Endodermal cell (in vitro differentiated cells): ENCODE measurements around the gene SLFN11. TPM values are rescaled to one million over a fixed set of nuclear protein-coding genes. Genes with fewer than 3 reads are reported as not detected.

Experiments
- DNase-seq: peaks from one replicate; pipeline ENCODE4 v3.0.0-alpha.2; 2017
- H3K27ac ChIP-seq: 2 replicates; pipeline ENCODE4 v1.5.1; 2013; ENCODE audit warnings: mild to moderate bottlenecking, low read depth, low read length, moderate library complexity
- H3K27me3 ChIP-seq: 2 replicates; pipeline ENCODE4 v1.6.1; 2013; ENCODE audit warnings: mild to moderate bottlenecking, low read length, moderate library complexity; ENCODE audit not compliant: insufficient read depth, control insufficient read depth, poor library complexity, severe bottlenecking
- H3K36me3 ChIP-seq: 2 replicates; pipeline ENCODE4 v1.7.0; 2013; ENCODE audit warnings: mild to moderate bottlenecking, low read length, moderate library complexity; ENCODE audit not compliant: control insufficient read depth, insufficient read depth
- H3K4me1 ChIP-seq: one replicate; pipeline ENCODE4 v1.7.0; 2013; ENCODE audit warnings: low read length; ENCODE audit not compliant: control insufficient read depth, insufficient read depth
- H3K4me3 ChIP-seq: 2 replicates; pipeline ENCODE4 v1.5.1; 2013; ENCODE audit warnings: mild to moderate bottlenecking, low read length, moderate library complexity
- H3K9ac ChIP-seq: 2 replicates; pipeline ENCODE4 v1.6.1; 2013; ENCODE audit warnings: mild to moderate bottlenecking, low read length, moderate library complexity; ENCODE audit not compliant: poor library complexity, severe bottlenecking; ENCODE audit errors: extremely low read depth
- H3K9me3 ChIP-seq: 2 replicates; pipeline ENCODE4 v1.6.1; 2013; ENCODE audit warnings: mild to moderate bottlenecking, low read length, moderate library complexity; ENCODE audit not compliant: control insufficient read depth
- H3K27ac Mint-ChIP-seq: 2 replicates; pipeline ENCODE4 v1.8.0; 2020; ENCODE audit warnings: mixed read lengths
- H3K27me3 Mint-ChIP-seq: 2 replicates; pipeline ENCODE4 v1.8.0; 2021; ENCODE audit warnings: mild to moderate bottlenecking, mixed read lengths; ENCODE audit not compliant: insufficient read depth
- H3K36me3 Mint-ChIP-seq: 2 replicates; pipeline ENCODE4 v1.8.0; 2020; ENCODE audit warnings: low read depth, mixed read lengths
- H3K4me1 Mint-ChIP-seq: 2 replicates; pipeline ENCODE4 v1.8.0; 2020; ENCODE audit warnings: mixed read lengths
- H3K4me3 Mint-ChIP-seq: 2 replicates; pipeline ENCODE4 v1.8.0; 2020; ENCODE audit warnings: mild to moderate bottlenecking, moderate library complexity, mixed read lengths
- H3K9me3 Mint-ChIP-seq: 2 replicates; pipeline ENCODE4 v1.8.0; 2020; ENCODE audit warnings: mild to moderate bottlenecking, mixed read lengths
- CTCF ChIP-seq: fragments of 200-600 bp; sonication (generic); conservative IDR thresholded peaks from 2 replicates; pipeline ENCODE4 v1.5.0; 2021; ENCODE audit warnings: antibody characterized with exemption, mild to moderate bottlenecking
- WGBS, 2 experiments: methylation state at CpG; one replicate each; pipeline versions ENCODE4 v1.1.5 to v1.1.7; 2013; ENCODE audit warnings: missing lambda C conversion rate in 2 of 2, mixed read lengths in 1 of 2; ENCODE audit not compliant: insufficient coverage in 1 of 2, insufficient read length in 1 of 2; 5-methylcytosine and 5-hydroxymethylcytosine counted together
- total RNA-seq, 2 donors: library from RNA; stranded (reverse); fragmentation: NEBNext Ultra II Directional in 1 of 2; extraction: Animal tissue kit (Norgen Biotek cat#: 25700) in 1 of 2; gene quantifications; 2 replicates in 1 of 2; 3 replicates in 1 of 2; pipeline ENCODE4 v1.2.1, GENCODE V29; 2021

The SLFN11 gene
- total RNA-seq, 2 donors from 2014 or later: 0.31 to 0.71 TPM

- Histone ChIP-seq H3K4me3 (no peak overlapping the region), H3K36me3 (no peaks in the 10 kb centered on the region), H3K9me3 (no peaks in the 10 kb centered on the region), H3K4me1 (no peaks in the 10 kb centered on the region), H3K27me3 (no peaks in the 10 kb centered on the region), H3K9ac (no peak overlapping the region), H3K27ac (no peak overlapping the region)
- DNase-seq: no peak
- no peak overlapping the region for H3K27ac Mint-ChIP-seq
- H3K4me1 Mint-ChIP-seq: no peaks in the 10 kb centered on the region
- peaks cover 14% of the 10 kb centered on the region for H3K9me3 Mint-ChIP-seq
- TF ChIP-seq CTCF: no peak
- H3K4me3 Mint-ChIP-seq: no peak overlapping the region
- no peaks in the 10 kb centered on the region for H3K27me3 Mint-ChIP-seq
- WGBS, 2 experiments: 86 to 100% methylated on average over 1 of the region's 1 CpG
- peaks cover 6% of the 10 kb centered on the region for H3K36me3 Mint-ChIP-seq
These were observed 40.8 kb upstream of the SLFN11 start for GRCh38 chr17:35414247-35414646.

GRCh38 chr17:35407531-35407930, 34.1 kb upstream of the SLFN11 start:
- H3K9me3 ChIP-seq: no peaks in the 10 kb centered on the region
- Mint-ChIP-seq H3K36me3 (no peaks in the 10 kb centered on the region), H3K27me3 (peaks cover 5% of the 10 kb centered on the region), H3K4me1 (no peaks in the 10 kb centered on the region), H3K27ac (no peak overlapping the region), H3K9me3 (peaks cover 2% of the 10 kb centered on the region), H3K4me3 (no peak overlapping the region)
- no peak overlapping the region for H3K4me3 ChIP-seq
- H3K4me1 ChIP-seq: no peaks in the 10 kb centered on the region
- TF ChIP-seq CTCF: no peak
- H3K36me3 ChIP-seq: no peaks in the 10 kb centered on the region
- H3K27me3 ChIP-seq: peaks cover 4% of the 10 kb centered on the region
- 93 to 94% methylated on average over 15 to 22 of the region's 26 CpGs for WGBS, 2 experiments
- H3K9ac ChIP-seq: no peak overlapping the region
- no peak overlapping the region for H3K27ac ChIP-seq
- DNase-seq: no peak

GRCh38 chr17:35406568-35406967, 33.1 kb upstream of the SLFN11 start:
- H3K27me3 ChIP-seq: peaks cover 13% of the 10 kb centered on the region
- H3K9ac ChIP-seq: no peak overlapping the region
- Mint-ChIP-seq H3K27me3 (peaks cover 13% of the 10 kb centered on the region), H3K36me3 (no peaks in the 10 kb centered on the region), H3K9me3 (peaks cover 2% of the 10 kb centered on the region), H3K4me3 (no peak overlapping the region), H3K27ac (no peak overlapping the region), H3K4me1 (no peaks in the 10 kb centered on the region)
- WGBS, 2 experiments: 100% methylated on average over 1 of the region's 1 CpG; no CpG with 5 or more reads in 1 of the 2 experiments
- TF ChIP-seq CTCF: no peak
- H3K36me3 ChIP-seq: no peaks in the 10 kb centered on the region
- no peak for DNase-seq
- no peak overlapping the region for H3K27ac ChIP-seq
- H3K9me3 ChIP-seq: no peaks in the 10 kb centered on the region
- H3K4me3 ChIP-seq: no peak overlapping the region
- H3K4me1 ChIP-seq: no peaks in the 10 kb centered on the region
